Activated gamma-delta T cell treated with anti-CD3 and anti-CD28 coated beads, Interleukin-2, amount 50 U/mL, for 16 hours (primary cell): ENCODE measurements around the gene RUNX1.
"Not testable (repeated sequence)": the region's sequence is repeated elsewhere in the genome, so short reads cannot be mapped to it uniquely, and the experiment has no call there.

Experiments used
- DNase-seq: peaks from one replicate; pipeline ENCODE4 v3.0.0-alpha.2; 2020; ENCODE audit warnings: low read depth

Gene RUNX1

GRCh38 chr21:35016517-35017188 lies 32.4 kb downstream of the RUNX1 start:
- DNase-seq, result no peak

- DNase-seq, result no peak
Measured at GRCh38 chr21:35016071-35016470, 33.0 kb downstream of the RUNX1 start.

GRCh38 chr21:35015435-35016024 lies 33.6 kb downstream of the RUNX1 start:
- no peak for DNase-seq

GRCh38 chr21:35014302-35015041 lies 34.6 kb downstream of the RUNX1 start:
- no peak for DNase-seq

- DNase-seq, result no peak
Measured at GRCh38 chr21:35011681-35012080, 37.4 kb downstream of the RUNX1 start.

GRCh38 chr21:35010447-35010846 lies 38.7 kb downstream of the RUNX1 start:
- DNase-seq, result no peak

GRCh38 chr21:35007348-35007747 lies 41.8 kb downstream of the RUNX1 start:
- no peak for DNase-seq

GRCh38 chr21:35006771-35007170 lies 42.3 kb downstream of the RUNX1 start:
- no peak for DNase-seq

GRCh38 chr21:35006248-35006647 lies 42.9 kb downstream of the RUNX1 start:
- DNase-seq, result no peak

- no peak for DNase-seq
Measured at GRCh38 chr21:35005560-35006224, 43.4 kb downstream of the RUNX1 start.

- no peak for DNase-seq
Measured at GRCh38 chr21:35005077-35005476, 44.0 kb downstream of the RUNX1 start.

- DNase-seq, result no peak
Measured at GRCh38 chr21:35004314-35004713, 44.8 kb downstream of the RUNX1 start.

GRCh38 chr21:35002879-35003722 lies 46.0 kb downstream of the RUNX1 start:
- no peak for DNase-seq

GRCh38 chr21:34999397-34999941 lies 49.6 kb downstream of the RUNX1 start:
- DNase-seq, result no peak

- no peak for DNase-seq
Measured at GRCh38 chr21:34998176-34998575, 50.9 kb downstream of the RUNX1 start.

GRCh38 chr21:34997294-34997693 lies 51.8 kb downstream of the RUNX1 start:
- DNase-seq, result no peak

GRCh38 chr21:34996304-34997101 lies 52.6 kb downstream of the RUNX1 start:
- DNase-seq, result peak; percentile 13

GRCh38 chr21:34995979-34996303 lies 53.2 kb downstream of the RUNX1 start:
- no peak for DNase-seq

GRCh38 chr21:34994766-34995631 lies 54.1 kb downstream of the RUNX1 start:
- DNase-seq, result no peak

GRCh38 chr21:34993521-34993921 lies 55.6 kb downstream of the RUNX1 start:
- DNase-seq, result not testable (repeated sequence)
